Measurements from ENCODE around the gene CCDC14.

The CCDC14 gene

DNA sequence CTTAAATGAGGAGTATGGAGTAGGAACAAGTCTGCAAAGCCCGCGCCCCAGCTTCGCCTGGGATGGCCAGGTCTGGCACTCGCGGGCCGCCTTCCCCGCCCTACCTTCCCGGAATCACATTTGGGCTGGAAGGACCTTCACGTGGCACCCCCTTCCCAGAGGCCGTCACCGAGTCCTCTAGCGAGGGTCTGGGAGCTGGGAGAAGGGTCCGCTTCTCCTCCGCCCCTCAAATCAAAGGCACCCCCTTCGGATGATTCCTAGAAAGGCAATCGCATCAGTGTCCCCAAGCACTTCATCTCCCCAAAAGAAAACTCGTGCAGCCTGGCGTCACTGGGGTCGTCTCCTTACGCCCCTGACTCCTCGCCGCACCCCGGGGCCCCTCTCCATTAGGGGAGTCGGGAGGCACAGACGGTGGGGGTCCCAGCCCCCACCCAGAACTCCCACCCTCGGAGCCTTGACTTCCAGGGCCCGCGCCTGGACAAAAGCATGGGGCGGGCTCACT, 77.3 kb downstream of the CCDC14 start:
- DNase-seq (ENCODE audit: insufficient read length, low spot score) (no peak), FAIRE-seq (no peak)
- TF ChIP-seq, protein P1, sequence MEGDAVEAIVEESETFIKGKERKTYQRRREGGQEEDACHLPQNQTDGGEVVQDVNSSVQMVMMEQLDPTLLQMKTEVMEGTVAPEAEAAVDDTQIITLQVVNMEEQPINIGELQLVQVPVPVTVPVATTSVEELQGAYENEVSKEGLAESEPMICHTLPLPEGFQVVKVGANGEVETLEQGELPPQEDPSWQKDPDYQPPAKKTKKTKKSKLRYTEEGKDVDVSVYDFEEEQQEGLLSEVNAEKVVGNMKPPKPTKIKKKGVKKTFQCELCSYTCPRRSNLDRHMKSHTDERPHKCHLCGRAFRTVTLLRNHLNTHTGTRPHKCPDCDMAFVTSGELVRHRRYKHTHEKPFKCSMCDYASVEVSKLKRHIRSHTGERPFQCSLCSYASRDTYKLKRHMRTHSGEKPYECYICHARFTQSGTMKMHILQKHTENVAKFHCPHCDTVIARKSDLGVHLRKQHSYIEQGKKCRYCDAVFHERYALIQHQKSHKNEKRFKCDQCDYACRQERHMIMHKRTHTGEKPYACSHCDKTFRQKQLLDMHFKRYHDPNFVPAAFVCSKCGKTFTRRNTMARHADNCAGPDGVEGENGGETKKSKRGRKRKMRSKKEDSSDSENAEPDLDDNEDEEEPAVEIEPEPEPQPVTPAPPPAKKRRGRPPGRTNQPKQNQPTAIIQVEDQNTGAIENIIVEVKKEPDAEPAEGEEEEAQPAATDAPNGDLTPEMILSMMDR (IDR thresholded peaks at IDR 0.05; ENCODE audit: insufficient read depth, missing control alignments) = no peak

DNA sequence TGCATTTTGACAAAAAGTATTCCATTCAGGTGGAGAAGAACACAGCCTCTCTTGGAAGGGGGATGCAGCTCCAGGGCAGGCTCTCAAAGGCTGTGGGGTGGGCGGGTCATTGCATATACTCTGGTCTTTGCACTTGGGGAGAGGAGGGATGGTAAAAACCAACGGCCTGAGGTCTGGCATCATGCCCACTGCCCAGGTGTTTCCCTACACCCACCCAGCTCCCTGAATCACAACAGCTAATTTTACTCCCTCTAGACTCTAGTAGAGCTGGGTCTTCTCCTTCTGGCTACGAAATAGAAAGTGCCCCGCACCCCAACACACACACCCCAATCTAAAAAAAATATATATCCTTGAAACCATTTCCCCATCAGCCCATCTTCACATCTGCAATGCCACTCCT, 77.9 kb downstream of the CCDC14 start:
- DNase-seq (ENCODE audit: insufficient read length, low spot score) (no peak), FAIRE-seq (no peak)
- TF ChIP-seq, protein P1 (IDR thresholded peaks at IDR 0.05; ENCODE audit: insufficient read depth, missing control alignments) = no peak

DNA sequence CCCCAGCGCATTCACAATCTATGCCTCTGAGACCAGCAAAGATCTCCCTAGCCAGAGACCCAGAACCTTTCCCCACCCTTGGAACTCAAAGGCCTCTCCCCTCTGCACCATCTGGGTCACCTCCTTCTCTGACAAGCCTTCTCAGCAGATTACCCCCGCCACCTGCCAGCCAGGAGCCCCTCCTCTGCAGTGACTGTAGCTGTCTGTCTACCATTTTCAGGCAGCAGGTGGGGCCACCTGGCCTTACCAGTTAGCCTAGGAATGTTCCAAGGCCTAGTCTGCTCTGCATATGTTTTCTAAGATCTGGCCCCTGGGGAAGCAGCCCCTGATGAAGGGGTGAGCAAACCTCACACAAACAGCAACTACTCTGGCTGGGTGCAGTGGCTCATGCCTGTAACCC, 79.3 kb downstream of the CCDC14 start:
- FAIRE-seq (no peak), DNase-seq (ENCODE audit: insufficient read length, low spot score) (no peak)
- TF ChIP-seq, protein P1 (IDR thresholded peaks at IDR 0.05; ENCODE audit: insufficient read depth, missing control alignments) = no peak

DNA sequence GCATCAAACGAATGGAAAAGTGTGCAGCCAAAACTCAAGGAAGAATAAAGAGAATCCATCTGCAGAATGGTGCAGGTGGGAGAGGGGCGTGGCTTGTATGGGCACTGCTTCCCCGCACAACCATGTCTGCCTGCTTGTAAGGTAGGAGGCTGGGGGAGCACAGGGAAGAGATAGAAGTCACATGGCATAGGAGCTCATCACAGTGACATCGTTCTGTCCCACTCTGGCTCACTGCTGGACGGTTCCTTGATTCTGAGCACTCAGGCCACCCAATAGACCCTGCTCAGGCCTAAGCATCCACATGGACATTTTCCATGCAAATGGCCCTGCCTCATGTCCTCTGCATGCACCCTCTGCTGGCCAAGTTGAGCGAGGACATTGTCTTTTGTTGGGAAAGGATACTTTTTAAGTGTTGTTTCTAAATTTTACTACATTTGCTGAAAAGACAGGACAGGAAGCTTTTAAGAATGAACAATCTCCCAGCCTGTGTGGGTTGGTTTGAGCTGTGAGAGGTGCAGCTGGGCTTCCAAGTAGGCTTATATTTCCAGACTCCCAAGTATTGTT, 79.9 kb downstream of the CCDC14 start:
- DNase-seq (ENCODE audit: insufficient read length, low spot score) = no peak
- TF ChIP-seq, protein P1 (IDR thresholded peaks at IDR 0.05; ENCODE audit: insufficient read depth, missing control alignments) = peak; percentile 37
- no peak for FAIRE-seq

DNA sequence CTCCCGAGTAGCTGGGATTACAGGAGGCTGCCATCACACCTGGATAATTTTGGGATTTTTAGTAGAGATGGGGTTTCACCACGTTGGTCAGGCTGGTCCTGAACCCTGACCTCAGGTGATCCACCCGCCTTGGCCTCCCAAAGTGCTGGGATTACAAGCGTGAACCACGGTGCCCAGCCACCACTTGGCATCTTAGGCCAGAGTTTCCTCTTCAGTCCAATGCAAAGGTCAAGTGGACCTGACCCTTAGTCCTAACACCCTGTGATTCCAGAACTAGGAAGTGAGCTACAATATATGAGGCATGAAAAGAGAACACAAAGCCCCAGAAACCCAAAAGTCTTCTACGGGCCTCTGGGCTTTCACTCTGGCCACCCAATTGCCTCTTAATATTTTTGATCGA, 82.2 kb downstream of the CCDC14 start:
- no peak for FAIRE-seq
- TF ChIP-seq, protein P1 (IDR thresholded peaks at IDR 0.05; ENCODE audit: insufficient read depth, missing control alignments) = no peak
- no peak for DNase-seq (ENCODE audit: insufficient read length, low spot score)

DNA sequence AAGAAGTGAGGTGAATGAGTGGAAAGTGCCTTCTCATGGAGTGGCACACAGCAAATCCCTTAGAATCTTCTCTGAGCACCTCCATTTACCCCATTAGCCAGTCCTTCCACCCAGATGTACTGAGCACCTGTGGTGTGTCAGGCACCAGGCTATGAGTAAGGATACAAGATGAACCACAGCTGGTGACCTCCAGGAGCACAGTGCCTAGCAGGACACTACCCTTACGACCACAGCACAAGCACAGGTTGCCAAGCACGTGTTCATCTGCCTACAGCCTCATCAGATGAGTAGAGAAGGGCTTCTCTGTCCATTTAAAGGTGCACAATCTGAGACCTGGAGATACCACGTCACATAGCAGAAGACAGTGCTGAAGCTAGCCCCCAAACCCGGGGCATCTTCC, 83.1 kb downstream of the CCDC14 start:
- FAIRE-seq (no peak), DNase-seq (ENCODE audit: insufficient read length, low spot score) (no peak)
- TF ChIP-seq, protein P1 (IDR thresholded peaks at IDR 0.05; ENCODE audit: insufficient read depth, missing control alignments) = no peak

DNA sequence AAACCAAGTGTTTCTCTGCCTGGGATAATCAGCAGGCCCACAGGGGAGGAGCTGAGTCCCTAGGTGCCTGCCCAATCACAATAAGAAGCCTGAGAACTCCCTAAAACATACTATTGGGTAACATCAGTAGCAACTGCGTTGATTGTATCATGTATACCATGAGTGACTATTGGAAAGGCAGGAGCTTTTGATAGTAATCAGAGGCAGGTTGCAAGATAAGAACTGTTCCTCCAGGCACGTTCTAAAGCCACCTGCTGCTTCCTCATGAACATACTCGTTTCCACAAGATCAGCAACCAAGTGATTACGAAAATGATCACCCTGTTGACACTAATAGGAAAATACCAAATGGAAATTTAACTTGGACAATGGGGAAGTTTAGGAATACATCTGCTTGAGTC, 83.6 kb downstream of the CCDC14 start:
- TF ChIP-seq, protein P1 (IDR thresholded peaks at IDR 0.05; ENCODE audit: insufficient read depth, missing control alignments) = no peak
- DNase-seq (ENCODE audit: insufficient read length, low spot score) = no peak
- no peak for FAIRE-seq

Data from D721Med (cell line).